Endodermal cell (in vitro differentiated cells): ENCODE results near the gene ULK3. TPM values are rescaled to one million over a fixed set of nuclear protein-coding genes. Genes with fewer than 3 reads are reported as not detected.

Experiments used
- DNase-seq: peaks from one replicate; pipeline ENCODE4 v3.0.0-alpha.2; 2017
- H3K27ac ChIP-seq: 2 replicates; pipeline ENCODE4 v1.5.1; 2013; ENCODE audit warnings: mild to moderate bottlenecking, low read depth, low read length, moderate library complexity
- H3K27me3 ChIP-seq: 2 replicates; pipeline ENCODE4 v1.6.1; 2013; ENCODE audit warnings: mild to moderate bottlenecking, low read length, moderate library complexity; ENCODE audit not compliant: insufficient read depth, control insufficient read depth, poor library complexity, severe bottlenecking
- H3K36me3 ChIP-seq: 2 replicates; pipeline ENCODE4 v1.7.0; 2013; ENCODE audit warnings: mild to moderate bottlenecking, low read length, moderate library complexity; ENCODE audit not compliant: control insufficient read depth, insufficient read depth
- H3K4me1 ChIP-seq: one replicate; pipeline ENCODE4 v1.7.0; 2013; ENCODE audit warnings: low read length; ENCODE audit not compliant: control insufficient read depth, insufficient read depth
- H3K4me3 ChIP-seq: 2 replicates; pipeline ENCODE4 v1.5.1; 2013; ENCODE audit warnings: mild to moderate bottlenecking, low read length, moderate library complexity
- H3K9ac ChIP-seq: 2 replicates; pipeline ENCODE4 v1.6.1; 2013; ENCODE audit warnings: mild to moderate bottlenecking, low read length, moderate library complexity; ENCODE audit not compliant: poor library complexity, severe bottlenecking; ENCODE audit errors: extremely low read depth
- H3K9me3 ChIP-seq: 2 replicates; pipeline ENCODE4 v1.6.1; 2013; ENCODE audit warnings: mild to moderate bottlenecking, low read length, moderate library complexity; ENCODE audit not compliant: control insufficient read depth
- H3K27ac Mint-ChIP-seq: 2 replicates; pipeline ENCODE4 v1.8.0; 2020; ENCODE audit warnings: mixed read lengths
- H3K27me3 Mint-ChIP-seq: 2 replicates; pipeline ENCODE4 v1.8.0; 2021; ENCODE audit warnings: mild to moderate bottlenecking, mixed read lengths; ENCODE audit not compliant: insufficient read depth
- H3K36me3 Mint-ChIP-seq: 2 replicates; pipeline ENCODE4 v1.8.0; 2020; ENCODE audit warnings: low read depth, mixed read lengths
- H3K4me1 Mint-ChIP-seq: 2 replicates; pipeline ENCODE4 v1.8.0; 2020; ENCODE audit warnings: mixed read lengths
- H3K4me3 Mint-ChIP-seq: 2 replicates; pipeline ENCODE4 v1.8.0; 2020; ENCODE audit warnings: mild to moderate bottlenecking, moderate library complexity, mixed read lengths
- H3K9me3 Mint-ChIP-seq: 2 replicates; pipeline ENCODE4 v1.8.0; 2020; ENCODE audit warnings: mild to moderate bottlenecking, mixed read lengths
- WGBS, 2 experiments: methylation state at CpG; one replicate each; pipeline versions ENCODE4 v1.1.5 to v1.1.7; 2013; ENCODE audit warnings: missing lambda C conversion rate in 2 of 2, mixed read lengths in 1 of 2; ENCODE audit not compliant: insufficient coverage in 1 of 2, insufficient read length in 1 of 2; 5-methylcytosine and 5-hydroxymethylcytosine counted together
- microRNA-seq: library from miRNA; unstranded; fragments of <30 nt; microRNA quantifications from one replicate; pipeline ENCODE4 v1.2.0, GENCODE V29; 2020; ENCODE audit warnings: borderline microRNAs expressed
- total RNA-seq, 2 donors: library from RNA; stranded (reverse); fragmentation: NEBNext Ultra II Directional in 1 of 2; extraction: Animal tissue kit (Norgen Biotek cat#: 25700) in 1 of 2; gene quantifications; 2 replicates in 1 of 2; 3 replicates in 1 of 2; pipeline ENCODE4 v1.2.1, GENCODE V29; 2021
- TF ChIP-seq, protein P1 (sequence below): fragments of 200-600 bp; sonication (generic); conservative IDR thresholded peaks from 2 replicates; pipeline ENCODE4 v1.5.0; 2021; ENCODE audit warnings: antibody characterized with exemption, mild to moderate bottlenecking

The ULK3 gene
- total RNA-seq, 2 donors from 2014 or later: 33.9 to 36.2 TPM

DNA sequence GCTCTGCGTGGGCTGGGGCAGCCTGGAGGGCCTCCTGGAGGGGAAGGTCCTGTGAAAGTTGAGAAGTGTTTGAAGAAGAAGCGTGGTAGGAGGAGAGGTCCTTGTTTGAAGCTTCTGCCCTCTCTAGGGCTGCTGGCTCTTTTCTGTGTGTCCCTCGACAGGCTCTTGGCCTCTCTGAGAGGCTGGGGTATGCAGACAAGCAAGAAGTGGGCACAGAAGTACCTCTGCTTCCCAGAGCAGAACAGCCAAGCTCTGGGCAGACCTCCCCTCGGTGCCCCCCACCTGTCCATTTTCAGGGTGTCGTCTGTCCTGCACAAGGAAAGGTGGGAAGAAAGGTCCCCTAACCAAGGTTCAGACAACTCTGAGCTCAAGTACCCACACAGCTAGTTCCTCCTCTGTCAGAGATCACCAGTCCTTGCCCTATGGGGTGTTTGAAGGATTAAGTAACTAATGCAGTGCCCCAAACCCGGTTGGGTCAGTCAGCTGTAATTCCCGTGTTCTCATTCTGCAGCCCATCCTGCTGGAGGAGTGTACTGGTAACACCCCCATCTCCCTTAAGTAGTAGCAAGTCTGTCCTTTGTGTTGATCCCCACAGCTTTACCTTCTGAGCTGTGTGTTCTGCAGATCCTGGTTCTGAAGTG lies 54.8 kb downstream of the ULK3 start:
- Mint-ChIP-seq H3K9me3 (no peaks in the 10 kb centered on the region), H3K4me1 (peaks cover 21% of the 10 kb centered on the region), H3K27me3 (no peaks in the 10 kb centered on the region), H3K36me3 (peaks cover 9% of the 10 kb centered on the region), H3K27ac (no peak overlapping the region), H3K4me3 (no peak overlapping the region)
- no peak for DNase-seq
- TF ChIP-seq, protein P1, sequence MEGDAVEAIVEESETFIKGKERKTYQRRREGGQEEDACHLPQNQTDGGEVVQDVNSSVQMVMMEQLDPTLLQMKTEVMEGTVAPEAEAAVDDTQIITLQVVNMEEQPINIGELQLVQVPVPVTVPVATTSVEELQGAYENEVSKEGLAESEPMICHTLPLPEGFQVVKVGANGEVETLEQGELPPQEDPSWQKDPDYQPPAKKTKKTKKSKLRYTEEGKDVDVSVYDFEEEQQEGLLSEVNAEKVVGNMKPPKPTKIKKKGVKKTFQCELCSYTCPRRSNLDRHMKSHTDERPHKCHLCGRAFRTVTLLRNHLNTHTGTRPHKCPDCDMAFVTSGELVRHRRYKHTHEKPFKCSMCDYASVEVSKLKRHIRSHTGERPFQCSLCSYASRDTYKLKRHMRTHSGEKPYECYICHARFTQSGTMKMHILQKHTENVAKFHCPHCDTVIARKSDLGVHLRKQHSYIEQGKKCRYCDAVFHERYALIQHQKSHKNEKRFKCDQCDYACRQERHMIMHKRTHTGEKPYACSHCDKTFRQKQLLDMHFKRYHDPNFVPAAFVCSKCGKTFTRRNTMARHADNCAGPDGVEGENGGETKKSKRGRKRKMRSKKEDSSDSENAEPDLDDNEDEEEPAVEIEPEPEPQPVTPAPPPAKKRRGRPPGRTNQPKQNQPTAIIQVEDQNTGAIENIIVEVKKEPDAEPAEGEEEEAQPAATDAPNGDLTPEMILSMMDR: peak; percentile 12
- H3K27ac ChIP-seq: no peak overlapping the region
- H3K9ac ChIP-seq: no peak overlapping the region
- 50 to 65% methylated on average over 2 to 7 of the region's 7 CpGs for WGBS, 2 experiments
- H3K4me1 ChIP-seq: peaks cover 2% of the 10 kb centered on the region
- H3K4me3 ChIP-seq: no peak overlapping the region
- no peaks in the 10 kb centered on the region for H3K9me3 ChIP-seq
- no peaks in the 10 kb centered on the region for H3K27me3 ChIP-seq
- peaks cover 19% of the 10 kb centered on the region for H3K36me3 ChIP-seq

DNA sequence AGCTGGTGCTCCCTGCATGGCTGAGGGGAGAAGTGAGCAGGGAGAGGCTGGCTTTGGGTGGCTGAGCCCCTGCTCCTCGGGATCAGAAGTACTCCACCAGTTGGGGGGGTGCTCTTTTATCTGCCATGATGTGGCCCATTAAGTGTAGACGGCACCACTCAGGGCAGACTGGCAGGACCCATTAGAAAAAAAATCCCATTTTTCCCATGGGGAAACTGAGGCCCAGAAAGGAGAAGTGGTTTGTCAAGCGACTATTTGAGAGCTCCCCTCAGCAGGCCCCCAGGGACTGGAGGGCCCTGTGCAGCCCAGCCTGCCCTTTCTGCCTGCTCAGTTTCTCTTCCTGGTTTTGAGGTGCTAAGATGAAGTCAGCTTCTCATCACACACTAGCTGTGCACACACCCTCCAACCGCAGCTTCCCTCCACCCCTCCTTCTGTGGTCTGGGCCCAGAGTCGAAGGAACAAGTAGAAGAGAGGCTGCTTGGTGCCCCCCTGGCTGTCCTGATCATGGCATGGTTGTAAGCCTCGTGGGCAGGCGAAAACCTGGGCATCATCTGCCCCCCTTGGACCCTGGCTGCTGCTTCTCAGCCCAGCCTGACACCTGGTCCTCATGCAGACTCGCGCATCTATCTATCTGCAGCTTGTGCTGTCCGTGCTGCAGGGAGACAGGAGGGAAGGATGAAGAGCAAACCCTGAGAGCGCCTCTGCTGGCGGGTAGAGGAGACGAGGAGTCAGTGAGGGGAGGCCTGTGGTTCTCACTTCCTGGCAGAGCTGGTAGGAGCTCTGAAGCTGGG lies 55.5 kb downstream of the ULK3 start:
- Histone ChIP-seq H3K9me3 (no peaks in the 10 kb centered on the region), H3K36me3 (peaks cover 19% of the 10 kb centered on the region), H3K27ac (no peak overlapping the region), H3K27me3 (no peaks in the 10 kb centered on the region), H3K4me1 (peaks cover 6% of the 10 kb centered on the region), H3K4me3 (no peak overlapping the region), H3K9ac (no peak overlapping the region)
- H3K9me3 Mint-ChIP-seq: no peaks in the 10 kb centered on the region
- peaks cover 9% of the 10 kb centered on the region for H3K36me3 Mint-ChIP-seq
- TF ChIP-seq, protein P1: peak; percentile 83
- H3K27me3 Mint-ChIP-seq: no peaks in the 10 kb centered on the region
- H3K4me3 Mint-ChIP-seq: no peak overlapping the region
- H3K4me1 Mint-ChIP-seq: peaks cover 27% of the 10 kb centered on the region
- peak; percentile 93 for DNase-seq
- WGBS, 2 experiments: 45 to 49% methylated on average over 6 to 13 of the region's 13 CpGs
- no peak overlapping the region for H3K27ac Mint-ChIP-seq

DNA sequence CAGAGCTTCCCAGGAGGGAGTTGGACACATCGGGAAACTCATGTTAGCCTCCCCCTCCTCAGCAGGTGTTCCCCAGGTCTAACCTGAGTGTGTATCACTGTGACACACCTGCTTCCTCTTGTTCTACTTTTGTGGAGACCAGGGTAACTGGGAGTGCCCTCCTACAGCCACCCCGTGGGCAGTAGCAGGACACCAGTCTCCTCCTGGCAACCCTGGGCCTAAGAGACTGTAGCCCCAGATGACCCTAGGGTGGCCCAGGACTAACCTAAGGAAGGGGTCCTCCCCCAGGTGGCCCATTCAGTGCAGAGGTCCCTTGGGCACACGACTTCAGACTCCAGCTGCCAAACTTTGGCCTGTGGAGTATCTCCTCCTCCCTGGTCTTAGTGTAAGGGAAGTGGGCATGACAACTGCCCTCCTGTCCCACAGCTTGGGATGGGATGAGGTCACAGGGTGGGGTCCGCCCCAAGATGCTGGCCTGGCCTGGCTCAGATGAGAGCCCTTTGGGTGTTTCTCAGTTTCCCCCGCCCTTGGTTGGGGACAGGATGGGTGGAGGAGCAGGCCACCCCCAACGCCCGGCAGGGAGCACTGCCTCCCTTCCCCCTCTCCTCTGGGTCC lies 56.3 kb downstream of the ULK3 start:
- 73 to 92% methylated on average over 3 to 7 of the region's 7 CpGs for whole genome bisulfite sequencing, 2 experiments
- no peak overlapping the region for H3K4me3 Mint-ChIP-seq
- H3K36me3 Mint-ChIP-seq: peaks cover 9% of the 10 kb centered on the region
- Histone ChIP-seq H3K36me3 (peaks cover 19% of the 10 kb centered on the region), H3K4me3 (no peak overlapping the region), H3K27me3 (no peaks in the 10 kb centered on the region), H3K9me3 (no peaks in the 10 kb centered on the region), H3K27ac (no peak overlapping the region), H3K9ac (no peak overlapping the region), H3K4me1 (peaks cover 6% of the 10 kb centered on the region)
- TF ChIP-seq, protein P1: no peak
- no peaks in the 10 kb centered on the region for H3K9me3 Mint-ChIP-seq
- peaks cover 27% of the 10 kb centered on the region for H3K4me1 Mint-ChIP-seq
- no peaks in the 10 kb centered on the region for H3K27me3 Mint-ChIP-seq
- no peak overlapping the region for H3K27ac Mint-ChIP-seq
- no peak for DNase-seq

Small RNAs within 50 kb of the gene (microRNA-seq; reads per million reads assigned to microRNA genes)
- gene MIR4513 (not detected), gene MIR6882 (not detected)

Other genes with a start within 250 kb of the ULK3 start
- gene CLK3, start 227.3 kb downstream of the ULK3 start, total RNA-seq: 10 to 100 TPM; 53.4 to 67.3 TPM
- gene EDC3, start 147.1 kb downstream of the ULK3 start, total RNA-seq: 10 to 100 TPM; 44.5 to 48.3 TPM
- not detected for gene CYP1A1, start 117.6 kb downstream of the ULK3 start, total RNA-seq
- gene CYP1A2, start 94.3 kb downstream of the ULK3 start, total RNA-seq: not detected
- gene CSK, start 61.1 kb downstream of the ULK3 start, total RNA-seq: 10 to 100 TPM; 64.3 to 68.5 TPM
- not detected for gene LMAN1L, start 30.3 kb downstream of the ULK3 start, total RNA-seq
- gene CPLX3, start 16.5 kb downstream of the ULK3 start, total RNA-seq: not detected
- 10 to 100 TPM; 47.5 to 50.9 TPM for gene SCAMP2, start 30.2 kb upstream of the ULK3 start, total RNA-seq
- gene MPI, start 46.9 kb upstream of the ULK3 start, total RNA-seq: 10 to 100 TPM; 50.3 to 59.2 TPM
- 100 to 1,000 TPM; 109 to 112 TPM for gene FAM219B, start 63.7 kb upstream of the ULK3 start, total RNA-seq
- gene COX5A, start 94.9 kb upstream of the ULK3 start, total RNA-seq: 100 to 1,000 TPM; 243 to 279 TPM
- gene RPP25, start 113.6 kb upstream of the ULK3 start, total RNA-seq: 1 to 10 TPM; 4.6 to 9.9 TPM
- 10 to 100 TPM; 21.9 to 33.5 TPM for gene SCAMP5, start 152.4 kb upstream of the ULK3 start, total RNA-seq
- gene PPCDC, start 180.4 kb upstream of the ULK3 start, total RNA-seq: 10 to 100 TPM; 15.9 to 24.5 TPM